Coronary artery (tissue), 2 donors: ENCODE measurements around the gene UROC1.

ENCODE experiments used
- DNase-seq: peaks from one replicate; pipeline ENCODE4 v3.0.0-alpha.2; 2017; ENCODE audit warnings: low spot score
- H3K27ac ChIP-seq, 2 donors: fragments of 200-600 bp; sonication (generic); one replicate each; pipeline ENCODE4 v1.5.1; 2016 to 2019
- H3K4me3 ChIP-seq: fragments of 200-600 bp; sonication (generic); 2 replicates; pipeline ENCODE4 v1.5.1; 2016; ENCODE audit warnings: mild to moderate bottlenecking, moderate library complexity
- CTCF ChIP-seq: fragments of 200-600 bp; sonication (generic); IDR thresholded peaks from one replicate; pipeline ENCODE4 v1.5.1; 2019; ENCODE audit warnings: antibody characterized with exemption

UROC1 gene

GRCh38 chr3:126459763-126460127 lies 57.8 kb downstream of the UROC1 start:
- TF ChIP-seq CTCF = no peak
- Histone ChIP-seq H3K27ac (no peak overlapping the region), H3K4me3 (no peak overlapping the region)
- DNase-seq = no peak

- H3K4me3 ChIP-seq = no peak overlapping the region
- peak; percentile 24 for DNase-seq
- no peak overlapping the region for H3K27ac ChIP-seq
- TF ChIP-seq CTCF = no peak
Observed at GRCh38 chr3:126459111-126459762, 58.3 kb downstream of the UROC1 start.

GRCh38 chr3:126456766-126457388 lies 60.7 kb downstream of the UROC1 start:
- no peak for DNase-seq
- no peak overlapping the region for H3K4me3 ChIP-seq
- no peak for TF ChIP-seq CTCF
- no peak overlapping the region for H3K27ac ChIP-seq

GRCh38 chr3:126456211-126456610 lies 61.4 kb downstream of the UROC1 start:
- Histone ChIP-seq H3K27ac (no peak overlapping the region), H3K4me3 (no peak overlapping the region)
- TF ChIP-seq CTCF = no peak
- peak; percentile 68 for DNase-seq

GRCh38 chr3:126454437-126455198 lies 63.0 kb downstream of the UROC1 start:
- no peak overlapping the region for H3K4me3 ChIP-seq
- TF ChIP-seq CTCF = no peak
- DNase-seq = no peak
- H3K27ac ChIP-seq = no peak overlapping the region

GRCh38 chr3:126454025-126454424 lies 63.5 kb downstream of the UROC1 start:
- no peak for DNase-seq
- Histone ChIP-seq H3K27ac (no peak overlapping the region), H3K4me3 (no peak overlapping the region)
- TF ChIP-seq CTCF = no peak
